Cardiac muscle cell (in vitro differentiated cells and primary cell): ENCODE results near the gene UBASH3B. TPM values are rescaled to one million over a fixed set of nuclear protein-coding genes. Genes with fewer than 3 reads are reported as not detected.
A peak's percentile ranks its signal among the peaks of the same experiment; 100 is the strongest.

Experiments
- DNase-seq, 2 donors: peaks; one replicate each; pipeline versions ENCODE4 v3.0.0 to v3.0.0-alpha.2; 2010 to 2017; ENCODE audit warnings: low read depth in 1 of 2, low spot score in 1 of 2
- H3K27ac ChIP-seq: fragments of 200-600 bp; sonication (generic); 2 replicates; pipeline ENCODE4 v1.5.1; 2016
- H3K27me3 ChIP-seq: fragments of 200-600 bp; sonication (generic); 2 replicates; pipeline ENCODE4 v1.6.0; 2016; ENCODE audit warnings: control low read depth
- H3K36me3 ChIP-seq: fragments of 200-600 bp; sonication (generic); 2 replicates; pipeline ENCODE4 v1.5.1; 2016; ENCODE audit warnings: control low read depth
- H3K4me1 ChIP-seq: fragments of 200-600 bp; sonication (generic); 2 replicates; pipeline ENCODE4 v1.8.1; 2017; ENCODE audit warnings: low read depth, mild to moderate bottlenecking, mixed run types
- H3K4me3 ChIP-seq: fragments of 200-600 bp; sonication (generic); 2 replicates; pipeline ENCODE4 v1.5.1; 2016; ENCODE audit warnings: mild to moderate bottlenecking
- H3K9me3 ChIP-seq: fragments of 200-600 bp; sonication (generic); 2 replicates; pipeline ENCODE4 v1.5.1; 2017; ENCODE audit warnings: low read depth, mild to moderate bottlenecking, control low read depth
- polyA plus RNA-seq: library from polyadenylated mRNA; unstranded; fragments of >200 nt; fragmentation: Nextera tagmentation; extraction: Ambion mirVana; gene quantifications from 2 replicates; pipeline ENCODE4 v1.2.1, GENCODE V29; 2016
- total RNA-seq: library from RNA; depleted of rRNA; stranded (reverse); fragments of >200 nt; gene quantifications from 2 replicates; pipeline ENCODE4 v1.2.3, GENCODE V29; 2016
- TF ChIP-seq, protein P1 (sequence below): IDR thresholded peaks from 2 replicates; pipeline ENCODE4 v1.5.1; 2012; ENCODE audit warnings: low read depth, mild to moderate bottlenecking, low read length

UBASH3B gene
- total and polyA plus RNA-seq, 2 experiments from 2014 or later: 2.7 TPM; not detected in 1

DNA sequence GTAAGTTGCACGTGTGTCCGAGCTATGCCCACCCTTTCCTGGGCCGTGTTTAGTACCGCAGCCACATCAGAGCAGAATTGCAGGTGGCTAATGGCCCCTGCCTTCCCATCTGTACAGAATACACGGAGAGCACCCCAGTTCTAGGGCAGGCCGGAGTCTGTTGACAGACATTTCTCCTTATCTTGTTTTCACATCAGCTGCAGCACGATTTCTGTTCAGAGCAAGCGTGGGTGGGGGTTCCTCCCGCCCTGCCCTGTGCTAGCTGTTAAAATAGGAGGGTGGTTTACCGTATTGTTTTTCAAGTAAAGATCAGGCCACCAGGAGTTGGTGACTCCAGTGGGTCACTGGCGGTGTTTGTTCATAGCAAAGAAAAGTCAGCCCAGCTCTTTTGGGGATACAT, 41.1 kb downstream of the UBASH3B start:
- Histone ChIP-seq H3K27ac (no peak overlapping the region), H3K9me3 (no peaks in the 10 kb centered on the region), H3K4me3 (no peak overlapping the region), H3K36me3 (no peaks in the 10 kb centered on the region), H3K27me3 (no peaks in the 10 kb centered on the region), H3K4me1 (peaks cover 6% of the 10 kb centered on the region)
- DNase-seq: no peak
- TF ChIP-seq, protein P1, sequence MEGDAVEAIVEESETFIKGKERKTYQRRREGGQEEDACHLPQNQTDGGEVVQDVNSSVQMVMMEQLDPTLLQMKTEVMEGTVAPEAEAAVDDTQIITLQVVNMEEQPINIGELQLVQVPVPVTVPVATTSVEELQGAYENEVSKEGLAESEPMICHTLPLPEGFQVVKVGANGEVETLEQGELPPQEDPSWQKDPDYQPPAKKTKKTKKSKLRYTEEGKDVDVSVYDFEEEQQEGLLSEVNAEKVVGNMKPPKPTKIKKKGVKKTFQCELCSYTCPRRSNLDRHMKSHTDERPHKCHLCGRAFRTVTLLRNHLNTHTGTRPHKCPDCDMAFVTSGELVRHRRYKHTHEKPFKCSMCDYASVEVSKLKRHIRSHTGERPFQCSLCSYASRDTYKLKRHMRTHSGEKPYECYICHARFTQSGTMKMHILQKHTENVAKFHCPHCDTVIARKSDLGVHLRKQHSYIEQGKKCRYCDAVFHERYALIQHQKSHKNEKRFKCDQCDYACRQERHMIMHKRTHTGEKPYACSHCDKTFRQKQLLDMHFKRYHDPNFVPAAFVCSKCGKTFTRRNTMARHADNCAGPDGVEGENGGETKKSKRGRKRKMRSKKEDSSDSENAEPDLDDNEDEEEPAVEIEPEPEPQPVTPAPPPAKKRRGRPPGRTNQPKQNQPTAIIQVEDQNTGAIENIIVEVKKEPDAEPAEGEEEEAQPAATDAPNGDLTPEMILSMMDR: no peak

DNA sequence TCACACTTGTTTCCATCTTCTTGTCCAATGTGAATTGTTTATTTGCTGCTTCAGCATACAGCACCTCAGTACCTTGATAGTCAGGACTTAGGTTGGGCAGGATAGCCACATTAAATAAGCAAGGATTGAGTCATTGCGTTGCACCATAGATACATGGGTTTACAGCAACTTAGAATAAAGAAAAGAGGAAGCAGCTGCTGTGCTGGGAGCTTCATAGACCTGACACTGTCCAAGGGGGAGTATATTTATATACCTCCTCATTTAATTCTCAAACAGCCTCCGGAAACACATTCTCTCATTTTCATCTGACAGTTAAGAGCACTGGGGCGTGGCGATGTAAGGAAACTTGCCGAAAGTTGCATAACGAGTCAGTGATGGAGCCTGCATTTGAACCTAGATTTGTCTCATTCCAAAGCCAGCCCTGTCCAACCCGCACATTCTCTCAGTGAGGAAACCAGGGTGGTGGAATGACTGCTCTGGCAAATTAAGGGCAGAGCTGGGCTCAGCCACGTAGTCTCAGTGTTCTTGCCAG, 42.2 kb downstream of the UBASH3B start:
- Histone ChIP-seq H3K27me3 (no peaks in the 10 kb centered on the region), H3K27ac (no peak overlapping the region), H3K9me3 (no peaks in the 10 kb centered on the region), H3K4me1 (no peaks in the 10 kb centered on the region), H3K4me3 (no peak overlapping the region), H3K36me3 (no peaks in the 10 kb centered on the region)
- TF ChIP-seq, protein P1: no peak
- DNase-seq: peak in 1 of 2 donors; percentile 70

DNA sequence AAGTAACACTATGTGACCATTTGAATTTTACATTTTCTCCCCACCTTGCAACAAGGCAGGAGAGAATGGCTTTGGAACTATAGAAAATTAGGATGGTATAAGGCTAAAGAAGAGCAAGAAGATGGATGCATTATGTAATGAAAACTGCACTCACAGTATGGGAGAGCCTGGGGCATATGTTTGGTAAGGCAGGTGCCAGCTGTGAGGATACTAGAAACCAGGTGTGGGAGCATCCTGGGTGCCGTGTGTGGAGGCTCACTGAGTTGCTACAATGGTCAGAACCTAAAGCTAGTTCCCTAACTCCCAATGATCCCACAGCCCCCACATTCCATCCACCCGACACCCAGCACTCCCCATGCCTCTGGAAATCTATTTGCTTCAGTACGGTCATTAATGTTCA, 42.9 kb downstream of the UBASH3B start:
- Histone ChIP-seq H3K27me3 (no peaks in the 10 kb centered on the region), H3K4me3 (no peak overlapping the region)
- TF ChIP-seq, protein P1: no peak

GRCh38 chr11:122700666-122701065, 45.1 kb downstream of the UBASH3B start:
- H3K4me1 ChIP-seq: no peaks in the 10 kb centered on the region
- no peaks in the 10 kb centered on the region for H3K27me3 ChIP-seq
- no peak for DNase-seq
- H3K4me3 ChIP-seq: no peak overlapping the region
- no peaks in the 10 kb centered on the region for H3K36me3 ChIP-seq
- H3K9me3 ChIP-seq: no peaks in the 10 kb centered on the region
- TF ChIP-seq, protein P1: no peak
- H3K27ac ChIP-seq: no peak overlapping the region

More for the DNA sequence above, 42.9 kb downstream of the UBASH3B start:
- Histone ChIP-seq H3K36me3 (no peaks in the 10 kb centered on the region), H3K27ac (no peak overlapping the region), H3K9me3 (no peaks in the 10 kb centered on the region), H3K4me1 (no peaks in the 10 kb centered on the region)
- no peak for DNase-seq

DNA sequence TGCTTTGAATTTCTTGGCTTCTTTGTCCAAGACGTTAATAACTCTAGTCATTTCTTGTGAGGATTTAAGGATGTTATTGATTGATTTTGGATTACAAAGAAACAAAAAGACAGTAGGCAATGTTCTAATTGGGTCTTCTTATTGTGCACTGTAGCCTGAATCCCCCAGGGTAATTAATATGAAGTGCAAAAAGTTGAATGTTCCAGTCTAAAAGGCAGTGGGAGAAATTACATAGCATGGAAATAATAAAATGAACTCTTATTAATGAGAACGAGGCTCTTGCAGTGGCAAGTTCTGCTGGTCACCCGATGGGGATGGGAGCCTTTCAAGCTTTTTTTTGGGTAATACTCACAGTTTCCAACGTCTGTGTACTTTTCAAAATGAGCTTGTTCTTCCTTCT, 45.6 kb downstream of the UBASH3B start:
- TF ChIP-seq, protein P1: no peak
- Histone ChIP-seq H3K9me3 (no peaks in the 10 kb centered on the region), H3K36me3 (no peaks in the 10 kb centered on the region), H3K27ac (no peak overlapping the region), H3K4me1 (no peaks in the 10 kb centered on the region), H3K4me3 (no peak overlapping the region), H3K27me3 (no peaks in the 10 kb centered on the region)
- no peak for DNase-seq
